ENCODE data around the gene RAET1L. TPM values are rescaled to one million over a fixed set of nuclear protein-coding genes. Genes with fewer than 3 reads are reported as not detected.

RAET1L gene
- total and polyA plus RNA-seq, 10 of the 15 experiments (the other 5 are each of a cell fraction or from before 2014, with no cell fraction given) = not detected

DNA sequence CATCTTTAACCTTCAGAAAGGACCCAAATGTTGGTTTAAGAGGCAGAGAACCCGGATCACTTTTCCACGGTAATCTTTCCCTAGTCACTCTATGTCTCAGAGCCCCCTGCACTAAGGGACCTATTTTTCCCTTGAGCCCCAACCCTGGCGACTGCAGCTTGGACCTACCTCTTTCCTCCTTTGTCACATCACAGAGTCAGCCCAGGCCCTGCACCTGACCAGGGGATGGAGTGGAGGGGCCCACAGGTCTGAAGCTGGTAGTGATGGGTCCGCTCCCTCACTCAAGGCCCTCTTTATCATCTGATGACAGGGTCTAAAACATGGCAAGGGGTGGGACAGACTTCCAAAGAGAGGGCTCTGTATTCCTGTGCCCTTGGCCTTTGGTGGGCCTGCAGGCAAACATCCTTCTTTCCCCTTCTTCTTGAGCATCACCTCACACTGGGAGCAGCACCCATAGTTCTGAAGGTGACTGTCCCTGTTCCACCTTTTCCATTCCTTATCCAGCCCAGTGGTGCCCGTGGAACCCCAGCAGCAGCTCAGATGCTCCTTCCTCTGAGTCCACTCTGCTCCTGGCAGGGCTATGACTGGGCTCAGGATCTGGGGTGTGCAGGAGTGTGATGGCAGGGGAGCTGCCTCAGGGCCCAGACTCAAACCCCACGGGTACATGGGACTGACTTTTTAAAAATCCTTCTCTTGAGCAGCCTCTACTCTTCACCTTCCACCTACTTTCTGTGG is 6.3 kb downstream of the RAET1L start (continued):
- TF ChIP-seq, protein P1, sequence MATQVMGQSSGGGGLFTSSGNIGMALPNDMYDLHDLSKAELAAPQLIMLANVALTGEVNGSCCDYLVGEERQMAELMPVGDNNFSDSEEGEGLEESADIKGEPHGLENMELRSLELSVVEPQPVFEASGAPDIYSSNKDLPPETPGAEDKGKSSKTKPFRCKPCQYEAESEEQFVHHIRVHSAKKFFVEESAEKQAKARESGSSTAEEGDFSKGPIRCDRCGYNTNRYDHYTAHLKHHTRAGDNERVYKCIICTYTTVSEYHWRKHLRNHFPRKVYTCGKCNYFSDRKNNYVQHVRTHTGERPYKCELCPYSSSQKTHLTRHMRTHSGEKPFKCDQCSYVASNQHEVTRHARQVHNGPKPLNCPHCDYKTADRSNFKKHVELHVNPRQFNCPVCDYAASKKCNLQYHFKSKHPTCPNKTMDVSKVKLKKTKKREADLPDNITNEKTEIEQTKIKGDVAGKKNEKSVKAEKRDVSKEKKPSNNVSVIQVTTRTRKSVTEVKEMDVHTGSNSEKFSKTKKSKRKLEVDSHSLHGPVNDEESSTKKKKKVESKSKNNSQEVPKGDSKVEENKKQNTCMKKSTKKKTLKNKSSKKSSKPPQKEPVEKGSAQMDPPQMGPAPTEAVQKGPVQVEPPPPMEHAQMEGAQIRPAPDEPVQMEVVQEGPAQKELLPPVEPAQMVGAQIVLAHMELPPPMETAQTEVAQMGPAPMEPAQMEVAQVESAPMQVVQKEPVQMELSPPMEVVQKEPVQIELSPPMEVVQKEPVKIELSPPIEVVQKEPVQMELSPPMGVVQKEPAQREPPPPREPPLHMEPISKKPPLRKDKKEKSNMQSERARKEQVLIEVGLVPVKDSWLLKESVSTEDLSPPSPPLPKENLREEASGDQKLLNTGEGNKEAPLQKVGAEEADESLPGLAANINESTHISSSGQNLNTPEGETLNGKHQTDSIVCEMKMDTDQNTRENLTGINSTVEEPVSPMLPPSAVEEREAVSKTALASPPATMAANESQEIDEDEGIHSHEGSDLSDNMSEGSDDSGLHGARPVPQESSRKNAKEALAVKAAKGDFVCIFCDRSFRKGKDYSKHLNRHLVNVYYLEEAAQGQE (IDR thresholded peaks at IDR 0.05; ENCODE audit: low read depth, low read length) = no peak
- TF ChIP-seq NR2C2 (IDR thresholded peaks at IDR 0.05; ENCODE audit: borderline replicate concordance, control insufficient read depth, insufficient read length, low read depth) (no peak), IKZF2 (IDR thresholded peaks at IDR 0.05) (no peak), MYC (IDR thresholded peaks at IDR 0.05; ENCODE audit: insufficient read depth, insufficient read length, insufficient replicate concordance, low read length, severe bottlenecking) (no peak), GABPA (IDR thresholded peaks at IDR 0.05; ENCODE audit: low read depth) (no peak)
- TF ChIP-seq, protein P2, sequence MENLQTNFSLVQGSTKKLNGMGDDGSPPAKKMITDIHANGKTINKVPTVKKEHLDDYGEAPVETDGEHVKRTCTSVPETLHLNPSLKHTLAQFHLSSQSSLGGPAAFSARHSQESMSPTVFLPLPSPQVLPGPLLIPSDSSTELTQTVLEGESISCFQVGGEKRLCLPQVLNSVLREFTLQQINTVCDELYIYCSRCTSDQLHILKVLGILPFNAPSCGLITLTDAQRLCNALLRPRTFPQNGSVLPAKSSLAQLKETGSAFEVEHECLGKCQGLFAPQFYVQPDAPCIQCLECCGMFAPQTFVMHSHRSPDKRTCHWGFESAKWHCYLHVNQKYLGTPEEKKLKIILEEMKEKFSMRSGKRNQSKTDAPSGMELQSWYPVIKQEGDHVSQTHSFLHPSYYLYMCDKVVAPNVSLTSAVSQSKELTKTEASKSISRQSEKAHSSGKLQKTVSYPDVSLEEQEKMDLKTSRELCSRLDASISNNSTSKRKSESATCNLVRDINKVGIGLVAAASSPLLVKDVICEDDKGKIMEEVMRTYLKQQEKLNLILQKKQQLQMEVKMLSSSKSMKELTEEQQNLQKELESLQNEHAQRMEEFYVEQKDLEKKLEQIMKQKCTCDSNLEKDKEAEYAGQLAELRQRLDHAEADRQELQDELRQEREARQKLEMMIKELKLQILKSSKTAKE (IDR thresholded peaks at IDR 0.05; ENCODE audit: low read depth, poor library complexity, severe bottlenecking) = no peak
